Measurements from ENCODE around the gene CIB1. TPM values are rescaled to one million over a fixed set of nuclear protein-coding genes. Genes with fewer than 3 reads are reported as not detected.

CIB1 gene
- total and polyA plus RNA-seq, 2 experiments from 2014 or later = 53.3 to 163 TPM

GRCh38 chr15:90184786-90185704 lies 48.7 kb downstream of the CIB1 start:
- Histone ChIP-seq H3K9me2 (replicated peaks; ENCODE audit: insufficient read depth) (no peaks in the 10 kb centered on the region), H4K20me1 (ENCODE audit: insufficient read depth, poor library complexity, severe bottlenecking) (no peaks in the 10 kb centered on the region), H3K4me1 (ENCODE audit: insufficient read depth) (peaks cover 20% of the 10 kb centered on the region), H2AFZ (peak overlapping the region; percentile 53), H3K79me2 (peaks cover 27% of the 10 kb centered on the region), H3K4me2 (peak overlapping the region; percentile 80), H3K9me3 (ENCODE audit: low read depth) (no peaks in the 10 kb centered on the region), H3K27me3 (no peaks in the 10 kb centered on the region), H3K36me3 (replicated peaks; ENCODE audit: insufficient read depth, low read depth) (no peaks in the 10 kb centered on the region), H3K27ac (peak overlapping the region; percentile 96), H3K4me3 (peak overlapping the region; percentile 53)
- 7% methylated on average over 46 of the region's 67 CpGs for WGBS (ENCODE audit: low lambda C conversion rate, missing lambda C conversion rate)
- DNase-seq (ENCODE audit: low spot score) = peak; percentile 87
- TF ChIP-seq EZH2phosphoT487 (IDR thresholded peaks at IDR 0.05; ENCODE audit: low read depth, severe bottlenecking, unreplicated experiment) (no peak), CTCF (IDR thresholded peaks at IDR 0.05; ENCODE audit: poor library complexity) (peak; percentile 1)

- Histone ChIP-seq H3K9me3 (ENCODE audit: low read depth) (no peaks in the 10 kb centered on the region), H4K20me1 (ENCODE audit: insufficient read depth, poor library complexity, severe bottlenecking) (no peaks in the 10 kb centered on the region), H3K4me3 (no peak overlapping the region), H3K9me2 (replicated peaks; ENCODE audit: insufficient read depth) (no peaks in the 10 kb centered on the region), H3K27ac (peak overlapping the region; percentile 96), H3K79me2 (peaks cover 19% of the 10 kb centered on the region), H3K27me3 (no peaks in the 10 kb centered on the region), H3K4me1 (ENCODE audit: insufficient read depth) (peaks cover 20% of the 10 kb centered on the region), H3K36me3 (replicated peaks; ENCODE audit: insufficient read depth, low read depth) (no peaks in the 10 kb centered on the region), H3K4me2 (peak overlapping the region; percentile 80), H2AFZ (peak overlapping the region; percentile 53)
- TF ChIP-seq CTCF (IDR thresholded peaks at IDR 0.05; ENCODE audit: poor library complexity) (peak; percentile 3), EZH2phosphoT487 (IDR thresholded peaks at IDR 0.05; ENCODE audit: low read depth, severe bottlenecking, unreplicated experiment) (no peak)
- peak; percentile 92 for DNase-seq (ENCODE audit: low spot score)
- WGBS (ENCODE audit: low lambda C conversion rate, missing lambda C conversion rate) = 24% methylated on average over 27 of the region's 27 CpGs
These were observed 49.5 kb downstream of the CIB1 start for GRCh38 chr15:90184119-90184785.

GRCh38 chr15:90181776-90182175 lies 52.0 kb downstream of the CIB1 start:
- TF ChIP-seq EZH2 (IDR thresholded peaks at IDR 0.05; ENCODE audit: borderline replicate concordance) = no peak
- no peak for TF ChIP-seq EZH2phosphoT487 (IDR thresholded peaks at IDR 0.05; ENCODE audit: low read depth, severe bottlenecking, unreplicated experiment)
- TF ChIP-seq CTCF (IDR thresholded peaks at IDR 0.05; ENCODE audit: poor library complexity) = no peak
- DNase-seq (ENCODE audit: low spot score) = no peak
- H3K4me1 ChIP-seq (ENCODE audit: insufficient read depth) = peaks cover 20% of the 10 kb centered on the region
- no peaks in the 10 kb centered on the region for H3K36me3 ChIP-seq (replicated peaks; ENCODE audit: insufficient read depth, low read depth)
- no peaks in the 10 kb centered on the region for H3K9me3 ChIP-seq (ENCODE audit: low read depth)
- H3K27me3 ChIP-seq = no peaks in the 10 kb centered on the region
- 54% methylated on average over 2 of the region's 2 CpGs for WGBS (ENCODE audit: low lambda C conversion rate, missing lambda C conversion rate)
- H3K4me3 ChIP-seq = no peak overlapping the region
- no peak overlapping the region for H2AFZ ChIP-seq
- no peaks in the 10 kb centered on the region for H3K9me2 ChIP-seq (replicated peaks; ENCODE audit: insufficient read depth)
- H3K79me2 ChIP-seq = peaks cover 6% of the 10 kb centered on the region
- H3K4me2 ChIP-seq = no peak overlapping the region
- H3K27ac ChIP-seq = no peak overlapping the region
- H4K20me1 ChIP-seq (ENCODE audit: insufficient read depth, poor library complexity, severe bottlenecking) = no peaks in the 10 kb centered on the region

Small RNA genes within 50 kb of the gene (small RNA-seq; reads per million reads assigned to genes)
- not detected for gene AC091167.3

Other genes starting within 250 kb of the CIB1 start
- gene ZNF710, start 232.6 kb downstream of the CIB1 start, total RNA-seq = 14.2 and 17.2 TPM in 2 replicates
- gene ZNF710, start 232.6 kb downstream of the CIB1 start, polyA plus RNA-seq = 14.5 and 19.7 TPM in 2 replicates
- gene IDH2, start 131.5 kb downstream of the CIB1 start, total RNA-seq = 157 and 163 TPM in 2 replicates
- gene IDH2, start 131.5 kb downstream of the CIB1 start, polyA plus RNA-seq = 310 and 327 TPM in 2 replicates
- gene SEMA4B, start 32.6 kb downstream of the CIB1 start, total RNA-seq = 19.2 and 27.8 TPM in 2 replicates
- gene SEMA4B, start 32.6 kb downstream of the CIB1 start, polyA plus RNA-seq = 43.5 and 47.9 TPM in 2 replicates
- gene GDPGP1, start 268 bp upstream of the CIB1 start, total RNA-seq = 5.1 and 6.8 TPM in 2 replicates
- gene GDPGP1, start 268 bp upstream of the CIB1 start, polyA plus RNA-seq = 0.56 and 1.7 TPM in 2 replicates
- gene TTLL13, start 15.6 kb upstream of the CIB1 start, total RNA-seq = not detected in 2 replicates
- 0.27 TPM in 1 of 2 replicates, not detected in the other for gene TTLL13, start 15.6 kb upstream of the CIB1 start, polyA plus RNA-seq
- gene NGRN, start 31.7 kb upstream of the CIB1 start, total RNA-seq = 62.3 and 65.9 TPM in 2 replicates
- gene NGRN, start 31.7 kb upstream of the CIB1 start, polyA plus RNA-seq = 60.0 and 60.2 TPM in 2 replicates
- 2.1 and 4.1 TPM in 2 replicates for gene ZNF774, start 118.3 kb upstream of the CIB1 start, total RNA-seq
- 2.1 and 2.3 TPM in 2 replicates for gene ZNF774, start 118.3 kb upstream of the CIB1 start, polyA plus RNA-seq
- 102 and 125 TPM in 2 replicates for gene IQGAP1, start 154.3 kb upstream of the CIB1 start, total RNA-seq
- 60.4 and 65.8 TPM in 2 replicates for gene IQGAP1, start 154.3 kb upstream of the CIB1 start, polyA plus RNA-seq